Gastrocnemius medialis (tissue), 4 donors: ENCODE results near the gene KRT9. TPM values are rescaled to one million over a fixed set of nuclear protein-coding genes. Genes with fewer than 3 reads are reported as not detected.

ENCODE experiments used
- ATAC-seq, 2 donors: fragments of 150-250 bp; one replicate each; pipeline ENCODE4 v1.9.1; 2016
- DNase-seq, 2 donors: peaks; one replicate each; pipeline ENCODE4 v3.0.0-alpha.2; 2019
- H3K27ac ChIP-seq, 4 donors: fragments of 200-600 bp; sonication (generic); 1 replicate in 1 of 4; 2 replicates in 3 of 4; pipeline ENCODE4 v1.5.1; 2016 to 2018; ENCODE audit warnings: mild to moderate bottlenecking in 2 of 4, moderate library complexity in 1 of 4
- H3K27me3 ChIP-seq, 3 donors: fragments of 200-600 bp; sonication (generic) in 2 of 3; 1 replicate in 1 of 3; 2 replicates in 2 of 3; pipeline versions ENCODE4 v1.5.1 to v1.6.0; 2016 to 2019; ENCODE audit warnings: mild to moderate bottlenecking in 1 of 3, moderate library complexity in 1 of 3
- H3K36me3 ChIP-seq, 2 donors: fragments of 200-600 bp; sonication (generic) in 1 of 2; one replicate each; pipeline ENCODE4 v1.5.1; 2017 to 2018
- H3K4me1 ChIP-seq, 2 donors: fragments of 200-600 bp; sonication (generic) in 1 of 2; one replicate each; pipeline ENCODE4 v1.5.1; 2016 to 2017; ENCODE audit warnings: mild to moderate bottlenecking in 2 of 2
- H3K4me3 ChIP-seq, 4 donors: fragments of 200-600 bp; sonication (generic) in 3 of 4; 1 replicate in 1 of 4; 2 replicates in 3 of 4; pipeline ENCODE4 v1.5.1; 2016 to 2019; ENCODE audit warnings: mild to moderate bottlenecking in 2 of 4
- H3K9me3 ChIP-seq, 3 donors: fragments of 200-600 bp; sonication (generic) in 2 of 3; 1 replicate in 1 of 3; 2 replicates in 2 of 3; pipeline ENCODE4 v1.5.1; 2016 to 2019
- POLR2A ChIP-seq, 2 donors: fragments of 450-650 bp; IDR thresholded peaks; one replicate each; pipeline ENCODE4 v1.6.1; 2017; ENCODE audit warnings: antibody characterized with exemption in 2 of 2, mild to moderate bottlenecking in 2 of 2, moderate library complexity in 2 of 2
- in situ Hi-C, 4 donors: fragments of 200-750 bp; cut with MboI; loops; one replicate each; pipeline versions ENCODE4 v1.15.0 to v1.8.0; 2017; ENCODE audit warnings: low sequenced_read_pairs in 4 of 4
- intact Hi-C: fragments of 100-400 bp; cut with DNase I; formaldehyde crosslinking; loops from one replicate; pipeline ENCODE4 v1.15.1; 2023; ENCODE audit warnings: low total_unique reads
- total RNA-seq, 4 donors: library from RNA; depleted of rRNA; stranded (reverse); fragments of >200 nt; gene quantifications; one replicate each; pipeline versions ENCODE4 v1.1.0 to v1.2.3, GENCODE V29; 2016
- TF ChIP-seq, protein P1 (sequence below), 5 experiments: fragments of 450-650 bp in 3 of 5; fragments of 200-600 bp in 2 of 5; sonication (generic) in 2 of 5; IDR thresholded peaks in 4 of 5; conservative IDR thresholded peaks in 1 of 5; 1 replicate in 4 of 5; 2 replicates in 1 of 5; pipeline ENCODE4 v1.5.1; 2016 to 2019; ENCODE audit warnings: antibody characterized with exemption in 5 of 5, mild to moderate bottlenecking in 3 of 5, moderate library complexity in 3 of 5

Gene KRT9
- total RNA-seq, 4 donors from 2014 or later = not detected

DNA sequence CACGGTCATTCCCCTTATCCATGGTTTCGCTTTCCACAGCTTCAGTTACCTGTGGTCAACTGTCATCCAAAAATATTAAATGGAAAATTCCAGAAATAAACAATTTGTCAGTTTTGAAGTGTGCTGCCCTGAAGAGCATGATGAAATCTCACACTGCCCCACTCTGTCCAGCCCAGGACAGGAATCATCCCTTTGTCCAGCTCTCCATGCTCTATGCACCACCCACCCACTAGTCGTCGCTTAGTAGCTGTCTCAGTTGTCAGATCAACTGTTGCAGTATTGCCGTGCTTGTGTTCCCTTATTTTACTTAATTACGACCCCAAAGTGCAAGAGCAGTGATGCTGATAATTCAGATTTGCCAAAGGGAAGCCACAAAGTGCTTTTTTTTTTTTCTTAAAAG is 10.3 kb downstream of the KRT9 start:
- no peak for DNase-seq
- in situ Hi-C loops (loop anchor here in 1 of 4 donors (25.0 kb wide), 1 partner anchor 674 kb away; the partner anchor contains the start of gene KRT20), intact Hi-C loops (no loop called here)
- no peaks in the 10 kb centered on the region for H3K9me3 ChIP-seq
- no peak overlapping the region for H3K4me3 ChIP-seq
- no peaks in the 10 kb centered on the region for H3K36me3 ChIP-seq
- peaks cover 0 to 8% of the 10 kb centered on the region in 2 donors for H3K4me1 ChIP-seq
- no peak overlapping the region for H3K27ac ChIP-seq
- TF ChIP-seq, protein P1, sequence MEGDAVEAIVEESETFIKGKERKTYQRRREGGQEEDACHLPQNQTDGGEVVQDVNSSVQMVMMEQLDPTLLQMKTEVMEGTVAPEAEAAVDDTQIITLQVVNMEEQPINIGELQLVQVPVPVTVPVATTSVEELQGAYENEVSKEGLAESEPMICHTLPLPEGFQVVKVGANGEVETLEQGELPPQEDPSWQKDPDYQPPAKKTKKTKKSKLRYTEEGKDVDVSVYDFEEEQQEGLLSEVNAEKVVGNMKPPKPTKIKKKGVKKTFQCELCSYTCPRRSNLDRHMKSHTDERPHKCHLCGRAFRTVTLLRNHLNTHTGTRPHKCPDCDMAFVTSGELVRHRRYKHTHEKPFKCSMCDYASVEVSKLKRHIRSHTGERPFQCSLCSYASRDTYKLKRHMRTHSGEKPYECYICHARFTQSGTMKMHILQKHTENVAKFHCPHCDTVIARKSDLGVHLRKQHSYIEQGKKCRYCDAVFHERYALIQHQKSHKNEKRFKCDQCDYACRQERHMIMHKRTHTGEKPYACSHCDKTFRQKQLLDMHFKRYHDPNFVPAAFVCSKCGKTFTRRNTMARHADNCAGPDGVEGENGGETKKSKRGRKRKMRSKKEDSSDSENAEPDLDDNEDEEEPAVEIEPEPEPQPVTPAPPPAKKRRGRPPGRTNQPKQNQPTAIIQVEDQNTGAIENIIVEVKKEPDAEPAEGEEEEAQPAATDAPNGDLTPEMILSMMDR (IDR thresholded peaks at IDR 0.05 in 4 of 5, conservative IDR thresholded peaks at IDR 0.05 in 1 of 5) = no peak
- no peak for TF ChIP-seq POLR2A (IDR thresholded peaks at IDR 0.05)
- ATAC-seq = no peak
- peaks cover 0 to 2% (median 0%) of the 10 kb centered on the region in 3 donors for H3K27me3 ChIP-seq

DNA sequence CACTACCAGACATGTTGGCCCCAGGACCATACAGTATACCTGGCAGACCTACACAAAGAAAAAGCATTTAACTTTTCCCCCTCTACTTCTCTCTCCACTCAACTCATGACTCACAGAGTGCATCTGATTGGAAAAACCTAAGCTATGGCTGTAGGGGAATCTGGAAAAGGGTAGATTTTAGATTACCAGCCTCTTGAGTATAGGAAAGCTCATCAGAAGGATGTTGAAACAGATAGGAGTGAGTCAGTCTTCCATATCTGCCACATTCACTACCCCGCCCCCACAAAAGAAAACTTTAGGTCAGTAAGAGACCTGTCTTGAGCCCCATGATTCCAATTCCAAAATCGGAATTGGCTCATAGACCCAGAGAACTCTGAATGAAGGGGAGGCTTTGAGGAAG is 12.3 kb downstream of the KRT9 start:
- ATAC-seq (no peak), DNase-seq (no peak)
- no peaks in the 10 kb centered on the region for H3K36me3 ChIP-seq
- intact Hi-C loops (no loop called here), in situ Hi-C loops (loop anchor here in 3 of 4 donors (10.0 to 25.0 kb wide), 3 partner anchors 85 to 672 kb away; partner anchors contain the start of gene KRT20 (in 1 of the 3))
- no peak overlapping the region for H3K4me3 ChIP-seq
- peaks cover 0 to 2% (median 0%) of the 10 kb centered on the region in 3 donors for H3K27me3 ChIP-seq
- H3K9me3 ChIP-seq = no peaks in the 10 kb centered on the region
- no peak for TF ChIP-seq POLR2A (IDR thresholded peaks at IDR 0.05)
- TF ChIP-seq, protein P1 (IDR thresholded peaks at IDR 0.05 in 4 of 5, conservative IDR thresholded peaks at IDR 0.05 in 1 of 5) = no peak
- H3K27ac ChIP-seq = no peak overlapping the region
- H3K4me1 ChIP-seq = peaks cover 0 to 8% of the 10 kb centered on the region in 2 donors

DNA sequence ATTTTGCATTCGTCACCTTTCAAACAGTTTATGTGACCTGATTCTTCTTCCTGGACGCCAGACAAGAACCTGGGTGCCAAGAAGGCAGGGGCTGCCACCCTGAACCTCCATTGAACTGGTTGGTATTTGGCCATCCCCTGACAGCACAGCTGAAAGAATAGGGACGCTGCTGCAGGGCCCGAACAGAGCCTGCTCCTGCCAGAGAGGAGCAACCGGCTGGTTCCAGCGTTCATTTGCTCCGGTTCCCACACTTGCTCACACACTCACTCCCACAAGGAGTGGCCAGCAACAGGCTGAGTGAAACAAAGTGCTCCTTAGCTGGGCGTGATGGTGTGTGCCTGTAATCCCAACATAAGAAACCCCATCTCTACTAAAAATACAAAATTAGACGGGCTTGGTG is 14.9 kb downstream of the KRT9 start:
- TF ChIP-seq, protein P1 (IDR thresholded peaks at IDR 0.05 in 4 of 5, conservative IDR thresholded peaks at IDR 0.05 in 1 of 5) = no peak
- TF ChIP-seq POLR2A (IDR thresholded peaks at IDR 0.05) = no peak
- H3K27me3 ChIP-seq = peaks cover 0 to 2% (median 0%) of the 10 kb centered on the region in 3 donors
- H3K27ac ChIP-seq = no peak overlapping the region
- H3K36me3 ChIP-seq = no peaks in the 10 kb centered on the region
- no peak overlapping the region for H3K4me3 ChIP-seq
- no peaks in the 10 kb centered on the region for H3K4me1 ChIP-seq
- no peak for DNase-seq
- H3K9me3 ChIP-seq = no peaks in the 10 kb centered on the region
- in situ Hi-C loops = loop anchor here in 3 of 4 donors (10.0 to 25.0 kb wide), 3 partner anchors 88 to 670 kb away; partner anchors contain the start of gene KRT20 (in 1 of the 3)
- intact Hi-C loops = no loop called here
- ATAC-seq = no peak

DNA sequence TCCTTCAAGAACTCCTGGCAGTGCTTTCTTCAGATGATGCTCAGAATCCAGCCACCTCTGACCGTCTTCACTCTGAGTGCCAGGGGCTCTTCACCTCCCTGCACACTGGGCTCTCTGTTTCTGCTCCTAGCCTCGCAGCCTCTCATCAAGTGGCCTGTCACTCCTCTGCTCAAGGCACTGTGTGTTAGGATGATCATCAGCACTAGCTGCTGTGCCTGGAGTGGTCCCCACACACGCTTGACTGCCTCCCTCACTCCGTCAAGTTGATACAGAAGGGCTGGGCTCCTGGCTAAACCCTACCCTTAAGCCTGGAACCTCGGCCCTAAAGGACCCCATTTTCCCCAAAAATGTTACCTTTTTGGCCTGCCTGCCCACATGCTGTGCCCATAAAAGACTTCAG is 15.6 kb downstream of the KRT9 start:
- Histone ChIP-seq H3K27ac (no peak overlapping the region), H3K36me3 (no peaks in the 10 kb centered on the region), H3K9me3 (no peaks in the 10 kb centered on the region), H3K4me1 (no peaks in the 10 kb centered on the region), H3K27me3 (peaks cover 0 to 2% (median 0%) of the 10 kb centered on the region in 3 donors), H3K4me3 (no peak overlapping the region)
- intact Hi-C loops (no loop called here), in situ Hi-C loops (loop anchor here in 3 of 4 donors (10.0 to 25.0 kb wide), 3 partner anchors 88 to 669 kb away; partner anchors contain the start of gene KRT20 (in 1 of the 3))
- ATAC-seq (no peak), DNase-seq (no peak)
- no peak for TF ChIP-seq POLR2A (IDR thresholded peaks at IDR 0.05)
- TF ChIP-seq, protein P1 (IDR thresholded peaks at IDR 0.05 in 4 of 5, conservative IDR thresholded peaks at IDR 0.05 in 1 of 5) = no peak
